Large intestine (tissue), 3 donors: ENCODE measurements around the gene OR5H6. TPM values are rescaled to one million over a fixed set of nuclear protein-coding genes. Genes with fewer than 3 reads are reported as not detected.

Source experiments
- DNase-seq, 2 donors: peaks; one replicate each; pipeline versions ENCODE4 v3.0.0 to v3.0.0-alpha.2; 2013
- H3K27ac ChIP-seq: one replicate; pipeline ENCODE4 v1.5.1; 2013; ENCODE audit warnings: low read length
- H3K27me3 ChIP-seq: 2 replicates; pipeline ENCODE4 v1.6.1; 2013; ENCODE audit warnings: low read length; ENCODE audit not compliant: control insufficient read depth, insufficient read depth
- H3K36me3 ChIP-seq: 2 replicates; pipeline ENCODE4 v1.6.1; 2013; ENCODE audit warnings: low read length; ENCODE audit not compliant: control insufficient read depth, insufficient read depth
- H3K4me1 ChIP-seq: one replicate; pipeline ENCODE4 v1.6.1; 2013; ENCODE audit warnings: low read length; ENCODE audit not compliant: control insufficient read depth, insufficient read depth
- H3K4me3 ChIP-seq: one replicate; pipeline ENCODE4 v1.5.1; 2013; ENCODE audit warnings: low read length
- H3K9me3 ChIP-seq: one replicate; pipeline ENCODE4 v1.6.1; 2013; ENCODE audit warnings: mild to moderate bottlenecking, low read depth, low read length, moderate library complexity; ENCODE audit not compliant: control insufficient read depth
- WGBS: methylation state at CpG from one replicate; pipeline ENCODE4 v1.1.5; 2013; ENCODE audit warnings: low lambda C conversion rate; ENCODE audit not compliant: insufficient coverage; 5-methylcytosine and 5-hydroxymethylcytosine counted together
- polyA plus RNA-seq: library from polyadenylated mRNA; unstranded; fragments of 120-200 nt; gene quantifications from one replicate; pipeline ENCODE4 v1.2.1, GENCODE V29; 2013

The OR5H6 gene
- polyA plus RNA-seq, 1 donor: not detected

DNA sequence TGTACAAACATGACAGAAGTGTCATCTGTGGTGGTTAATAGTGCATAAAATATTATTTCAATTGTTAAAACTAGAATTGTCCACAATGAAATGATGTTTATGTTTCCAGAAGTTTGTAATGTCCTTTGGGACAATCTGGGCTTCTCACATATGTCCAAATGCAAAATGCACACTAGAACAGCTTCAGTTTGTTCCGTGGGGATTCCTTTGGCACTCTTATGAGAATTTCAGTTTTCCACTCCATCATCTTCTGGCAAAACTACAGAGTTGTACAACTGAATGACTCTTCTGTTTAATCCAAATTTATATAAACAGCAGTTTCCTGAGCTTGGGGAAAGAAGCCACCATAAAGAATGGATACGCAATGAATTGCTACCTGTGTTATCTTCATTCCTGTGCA, 2.0 kb upstream of the OR5H6 start:
- no peak overlapping the region for H3K4me3 ChIP-seq
- no peaks in the 10 kb centered on the region for H3K27me3 ChIP-seq
- H3K27ac ChIP-seq: no peak overlapping the region
- H3K4me1 ChIP-seq: no peaks in the 10 kb centered on the region
- H3K9me3 ChIP-seq: no peaks in the 10 kb centered on the region
- WGBS: no CpG with 5 or more reads among the region's 2 CpGs
- DNase-seq: no peak
- no peaks in the 10 kb centered on the region for H3K36me3 ChIP-seq

GRCh38 chr3:98269846-98270245, 5.8 kb downstream of the OR5H6 start:
- DNase-seq: no peak
- no peaks in the 10 kb centered on the region for H3K36me3 ChIP-seq
- H3K4me3 ChIP-seq: no peak overlapping the region
- no peak overlapping the region for H3K27ac ChIP-seq
- WGBS: no CpG with 5 or more reads among the region's 3 CpGs
- H3K27me3 ChIP-seq: no peaks in the 10 kb centered on the region
- peaks cover 8% of the 10 kb centered on the region for H3K9me3 ChIP-seq
- H3K4me1 ChIP-seq: no peaks in the 10 kb centered on the region

GRCh38 chr3:98272126-98272525, 8.1 kb downstream of the OR5H6 start:
- WGBS: no CpG with 5 or more reads among the region's 3 CpGs
- H3K27ac ChIP-seq: no peak overlapping the region
- no peaks in the 10 kb centered on the region for H3K27me3 ChIP-seq
- H3K9me3 ChIP-seq: peaks cover 12% of the 10 kb centered on the region
- H3K4me3 ChIP-seq: no peak overlapping the region
- no peaks in the 10 kb centered on the region for H3K4me1 ChIP-seq
- DNase-seq: no peak
- no peaks in the 10 kb centered on the region for H3K36me3 ChIP-seq

GRCh38 chr3:98274914-98275313, 10.9 kb downstream of the OR5H6 start:
- DNase-seq: no peak
- Histone ChIP-seq H3K4me1 (no peaks in the 10 kb centered on the region), H3K36me3 (no peaks in the 10 kb centered on the region), H3K9me3 (peaks cover 12% of the 10 kb centered on the region), H3K27me3 (no peaks in the 10 kb centered on the region), H3K27ac (no peak overlapping the region), H3K4me3 (no peak overlapping the region)
- no CpG with 5 or more reads among the region's 3 CpGs for WGBS

DNA sequence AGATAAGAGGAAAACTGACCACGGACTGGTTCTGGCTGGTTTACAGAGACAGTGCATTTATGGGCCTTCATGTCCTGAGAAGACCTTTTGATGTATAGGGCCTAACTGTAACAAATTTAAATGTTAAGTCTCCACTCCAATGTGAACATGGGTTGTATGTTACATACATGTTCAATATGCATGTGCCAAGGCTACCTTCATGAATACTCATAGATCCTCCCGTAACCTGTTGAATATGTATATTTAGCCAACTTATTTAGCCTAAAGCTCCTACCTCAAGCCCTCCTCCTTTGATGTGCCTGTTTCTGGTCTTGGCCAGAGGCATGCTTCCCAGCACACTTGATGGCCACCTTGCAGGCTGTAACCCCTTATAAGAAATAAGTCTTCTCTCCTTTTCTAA, 18.2 kb downstream of the OR5H6 start, which contains the start of gene OR5H2:
Gene OR5H2 (plus strand): TSS at position 301 of the 400 bp plus-strand sequence. CDS start 398 bp downstream, outside the sequence.
- DNase-seq: no peak
- Histone ChIP-seq H3K4me1 (no peaks in the 10 kb centered on the region), H3K4me3 (no peak within 1 kb of the TSS), H3K27me3 (no peaks in the 10 kb centered on the region), H3K9me3 (no peaks in the 10 kb centered on the region), H3K27ac (no peak within 1 kb of the TSS), H3K36me3 (no peaks in the 10 kb centered on the region)
- no CpG with 5 or more reads among the region's 2 CpGs for WGBS

GRCh38 chr3:98290916-98291315, 26.9 kb downstream of the OR5H6 start:
- no peak overlapping the region for H3K4me3 ChIP-seq
- H3K27me3 ChIP-seq: no peaks in the 10 kb centered on the region
- no peak for DNase-seq
- WGBS: no CpG with 5 or more reads among the region's 1 CpG
- H3K4me1 ChIP-seq: no peaks in the 10 kb centered on the region
- no peaks in the 10 kb centered on the region for H3K36me3 ChIP-seq
- H3K9me3 ChIP-seq: no peaks in the 10 kb centered on the region
- H3K27ac ChIP-seq: no peak overlapping the region

- no peak overlapping the region for H3K27ac ChIP-seq
- H3K27me3 ChIP-seq: no peaks in the 10 kb centered on the region
- H3K4me1 ChIP-seq: no peaks in the 10 kb centered on the region
- WGBS: no CpG with 5 or more reads among the region's 10 CpGs
- DNase-seq: no peak
- no peaks in the 10 kb centered on the region for H3K9me3 ChIP-seq
- no peak overlapping the region for H3K4me3 ChIP-seq
- H3K36me3 ChIP-seq: no peaks in the 10 kb centered on the region
These were observed 27.4 kb downstream of the OR5H6 start for GRCh38 chr3:98291332-98291957.

Other genes with a start within 250 kb of the OR5H6 start
- not detected for gene GABRR3, start 228.9 kb upstream of the OR5H6 start, polyA plus RNA-seq
- not detected for gene OR5AC2, start 177.1 kb upstream of the OR5H6 start, polyA plus RNA-seq
- gene OR5H1, start 133.5 kb upstream of the OR5H6 start, polyA plus RNA-seq: not detected
- gene OR5H14, start 116.8 kb upstream of the OR5H6 start, polyA plus RNA-seq: not detected
- not detected for gene OR5H15, start 97.5 kb upstream of the OR5H6 start, polyA plus RNA-seq
- gene OR5H2, start 18.3 kb downstream of the OR5H6 start, polyA plus RNA-seq: not detected
- not detected for gene OR5K4, start 89.6 kb downstream of the OR5H6 start, polyA plus RNA-seq
- not detected for gene OR5K3, start 126.4 kb downstream of the OR5H6 start, polyA plus RNA-seq
- 0.03 TPM for gene OR5K1, start 199.0 kb downstream of the OR5H6 start, polyA plus RNA-seq
- gene OR5K2, start 233.4 kb downstream of the OR5H6 start, polyA plus RNA-seq: 0.40 TPM